ENCODE measurements around the gene CUL3.

The CUL3 gene

GRCh38 chr2:224579411-224579810 lies 5.8 kb downstream of the CUL3 start:
- no peak for DNase-seq

- DNase-seq, result no peak
Measured at GRCh38 chr2:224577541-224577940, 7.6 kb downstream of the CUL3 start.

- no peak for DNase-seq
Measured at GRCh38 chr2:224576088-224576715, 9.0 kb downstream of the CUL3 start.

DNA sequence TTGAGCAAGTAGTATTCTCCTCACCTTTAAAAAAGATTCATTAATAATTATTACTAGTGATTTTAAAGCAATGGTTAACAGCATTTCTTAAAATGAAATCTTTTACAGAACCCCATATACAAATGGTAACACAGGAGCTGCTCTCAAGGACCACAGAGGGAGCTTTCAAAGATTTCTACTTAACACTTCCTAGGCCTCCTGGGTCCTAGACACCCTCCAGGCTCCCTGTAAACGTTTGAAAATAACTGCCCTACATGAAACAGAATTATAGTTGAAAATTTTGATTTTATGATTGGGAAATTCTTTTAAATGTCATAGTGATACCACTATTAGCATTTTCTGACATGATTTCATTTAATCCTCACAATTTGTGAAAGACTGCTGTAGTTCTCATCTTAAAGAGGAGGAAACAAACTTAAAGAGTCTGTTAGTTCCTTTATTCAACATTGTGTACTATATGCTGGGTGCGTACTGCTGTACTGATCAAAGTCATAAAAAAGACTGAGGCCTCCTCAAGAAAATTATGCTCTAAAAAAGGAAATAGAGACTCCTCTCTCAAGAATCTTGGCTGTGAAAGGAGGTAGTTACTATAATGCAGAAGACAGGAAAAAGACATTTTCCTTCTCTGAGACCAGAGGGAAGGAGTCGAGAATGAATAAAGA lies 10.6 kb downstream of the CUL3 start:
- DNase-seq, result no peak

- DNase-seq, result no peak
Measured at GRCh38 chr2:224573724-224574123, 11.4 kb downstream of the CUL3 start.

DNA sequence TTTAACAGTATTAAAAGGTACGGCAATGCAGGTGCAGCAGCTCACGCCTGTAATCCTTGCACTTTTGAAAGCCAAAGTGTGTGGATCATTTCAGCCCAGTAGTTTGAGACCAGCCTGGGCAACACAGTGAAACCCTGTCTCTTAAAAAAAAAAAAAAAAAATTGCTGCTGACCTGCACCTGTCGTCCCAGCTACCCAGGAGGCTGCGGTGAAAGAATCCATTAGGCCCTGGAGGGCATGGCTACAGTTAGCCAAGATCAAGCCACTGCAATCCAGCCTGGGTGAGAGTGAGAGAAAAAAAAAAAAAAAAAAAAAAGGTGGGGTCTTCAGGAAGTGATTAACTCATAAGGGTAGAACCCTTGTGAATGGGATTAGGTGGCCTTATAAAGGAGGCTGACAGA lies 12.8 kb downstream of the CUL3 start:
- DNase-seq, result no peak

DNA sequence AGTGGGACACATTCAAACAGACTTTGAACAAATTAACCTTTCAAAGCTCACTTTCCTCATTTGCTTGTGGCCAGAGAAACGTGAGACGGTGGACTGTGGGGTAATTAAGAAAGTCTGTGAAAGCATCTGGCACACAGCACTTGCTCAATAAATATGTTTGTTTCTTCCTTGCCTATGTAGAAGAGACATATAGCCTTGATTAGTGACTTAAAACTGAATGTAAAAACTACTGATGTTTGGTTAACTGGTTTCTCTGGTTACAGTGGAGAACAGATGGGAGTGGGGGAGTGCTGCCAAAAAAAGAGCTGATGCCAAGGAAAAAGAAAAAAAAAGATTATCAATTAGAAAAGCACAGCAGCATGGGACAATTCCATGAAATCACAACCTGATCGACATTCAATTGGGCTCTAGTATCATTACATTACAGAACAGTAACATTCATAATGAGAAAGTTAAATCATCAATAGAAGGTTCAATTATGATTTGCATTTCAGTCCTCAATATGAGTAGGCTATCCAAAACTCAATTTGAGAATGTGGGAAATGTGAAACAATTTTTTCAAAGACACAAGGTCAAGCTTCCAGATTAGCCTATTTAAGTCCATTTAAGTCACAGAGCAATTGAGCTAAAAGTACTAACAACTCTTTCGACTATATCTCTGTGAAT lies 14.7 kb downstream of the CUL3 start:
- no peak for DNase-seq

DNA sequence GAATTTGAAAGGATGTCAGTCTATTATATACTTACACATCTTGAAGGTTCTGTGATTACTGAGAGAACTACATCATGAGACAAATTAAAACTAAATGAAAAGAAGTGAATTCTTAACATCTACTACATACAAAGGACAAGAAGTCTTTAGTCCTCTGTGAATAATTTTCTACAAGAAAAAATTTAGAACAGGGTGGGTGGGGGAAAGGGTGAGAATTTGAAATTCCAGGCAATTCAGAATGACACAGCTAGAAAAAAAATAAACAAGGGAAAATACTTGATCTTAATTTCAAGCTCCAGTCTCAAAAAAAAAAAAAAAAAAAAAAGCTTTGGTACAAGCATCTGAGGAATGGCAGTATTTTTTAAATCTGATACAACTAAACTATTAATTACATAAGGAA lies 15.5 kb downstream of the CUL3 start:
- no peak for DNase-seq

DNA sequence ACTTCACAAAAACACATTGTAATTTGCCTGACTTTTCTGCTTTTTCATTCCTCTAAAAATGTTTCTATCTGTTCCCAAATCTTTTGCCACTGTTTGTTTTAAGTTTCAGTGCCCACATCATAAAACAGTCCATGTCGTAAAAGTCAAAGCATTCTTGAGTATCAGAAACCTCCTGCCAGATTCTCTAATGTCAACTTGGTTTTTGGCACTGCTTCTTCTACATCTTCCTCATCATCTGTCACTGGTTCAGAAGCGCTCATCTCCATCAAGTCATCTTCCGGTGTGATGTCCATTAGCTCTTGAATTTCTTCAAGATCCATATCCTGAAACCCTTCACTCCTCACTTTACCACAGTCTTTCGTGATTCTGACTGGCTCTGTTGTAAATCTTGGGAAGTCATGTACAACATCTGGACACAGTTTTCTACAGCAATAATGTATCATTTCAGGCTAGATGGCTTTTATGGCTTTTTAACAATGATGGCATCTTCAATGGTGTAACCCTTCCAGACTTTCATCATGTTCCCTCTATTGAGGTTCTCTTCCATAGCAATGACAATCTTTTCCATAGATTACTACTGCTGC lies 19.6 kb downstream of the CUL3 start:
- DNase-seq, result no peak

DNA sequence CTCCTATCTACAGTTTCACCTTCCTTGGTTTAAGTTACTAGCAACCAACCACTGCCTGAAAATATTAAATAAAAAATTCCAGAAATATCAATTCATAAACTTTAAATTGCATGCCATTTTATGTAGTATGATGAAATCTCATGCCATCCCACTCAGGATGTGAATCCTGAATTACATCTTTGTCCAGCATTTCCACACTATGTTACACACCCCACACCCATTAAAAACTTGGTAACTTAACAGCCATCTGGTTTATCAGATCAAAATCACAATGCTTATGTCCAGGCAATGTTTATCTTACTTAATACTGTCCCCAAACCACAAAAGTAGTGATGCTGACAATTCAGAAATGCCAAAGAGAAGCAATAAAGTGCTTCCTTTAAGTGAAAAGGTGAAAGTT lies 21.6 kb downstream of the CUL3 start:
- no peak for DNase-seq

DNA sequence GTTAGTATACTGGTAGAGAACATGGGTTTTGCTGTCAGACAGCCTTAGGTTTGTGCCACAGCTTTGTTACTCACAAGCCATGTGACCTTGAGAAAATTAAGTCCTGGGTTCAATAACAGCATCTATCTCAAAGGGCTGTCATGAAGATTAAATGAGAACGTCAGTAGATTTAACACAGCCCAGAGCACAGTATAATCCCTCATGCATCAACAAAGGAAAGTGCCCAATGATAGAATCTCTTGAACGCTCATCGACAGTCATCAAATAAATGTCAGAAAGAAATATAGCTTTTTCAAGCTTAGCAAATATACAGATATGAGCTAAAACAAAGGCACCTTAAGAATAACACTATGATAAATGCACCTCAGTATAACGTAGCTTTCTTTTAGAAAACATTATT lies 22.3 kb downstream of the CUL3 start:
- no peak for DNase-seq

DNA sequence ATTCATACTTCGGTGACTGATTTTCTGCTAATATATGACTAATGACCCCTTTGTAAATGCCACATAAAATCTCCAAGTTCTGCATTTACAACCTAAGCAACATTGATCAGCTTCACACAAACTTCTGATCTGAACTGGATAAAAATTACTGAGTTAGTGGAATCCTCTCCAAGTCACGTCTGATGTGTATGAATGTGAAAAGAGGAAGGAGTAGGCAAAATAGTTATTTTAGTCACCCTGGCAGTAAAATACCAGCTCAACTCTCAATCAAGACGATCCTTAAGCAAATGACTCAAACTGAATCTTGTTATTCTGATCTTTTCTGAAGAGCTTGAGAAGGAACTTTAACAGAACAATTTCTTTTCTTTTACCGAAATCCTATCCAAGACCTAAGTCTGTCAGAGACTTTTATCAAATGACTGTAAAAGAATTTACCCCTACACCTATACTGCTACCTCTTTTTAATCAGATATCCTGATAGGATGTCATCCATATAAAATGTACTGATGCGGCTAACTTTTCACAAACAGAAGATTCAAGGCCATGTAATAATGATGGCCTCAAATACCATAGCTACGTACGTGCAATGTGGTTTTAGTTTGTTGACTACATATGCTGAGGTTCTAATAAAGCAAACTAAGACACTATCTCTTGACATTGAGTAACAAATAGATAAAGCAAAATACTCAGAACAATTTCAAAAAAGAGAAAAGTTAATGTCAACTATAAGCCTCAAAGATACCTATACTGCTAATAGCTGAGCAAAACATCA lies 23.7 kb downstream of the CUL3 start:
- no peak for DNase-seq

- DNase-seq, result no peak
Measured at GRCh38 chr2:224560549-224560948, 24.6 kb downstream of the CUL3 start.

DNA sequence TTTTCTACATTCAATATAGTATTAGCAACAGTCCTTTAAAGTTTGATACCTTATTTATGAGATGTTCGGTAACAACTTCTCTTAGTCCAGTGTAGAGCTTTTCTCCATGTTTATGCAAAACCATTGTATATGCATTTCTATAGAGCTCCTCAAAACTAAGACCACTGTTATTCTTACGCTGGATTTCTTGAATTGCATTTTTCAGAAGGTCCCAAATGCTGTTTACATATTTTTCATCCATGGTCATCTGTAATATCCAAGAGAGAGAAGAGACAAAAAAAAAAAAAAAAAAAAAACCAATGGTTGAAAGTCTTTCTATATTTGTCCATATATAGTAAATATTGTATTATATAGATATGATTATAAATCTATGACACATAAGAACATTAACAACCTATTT lies 27.6 kb downstream of the CUL3 start:
- no peak for DNase-seq

DNA sequence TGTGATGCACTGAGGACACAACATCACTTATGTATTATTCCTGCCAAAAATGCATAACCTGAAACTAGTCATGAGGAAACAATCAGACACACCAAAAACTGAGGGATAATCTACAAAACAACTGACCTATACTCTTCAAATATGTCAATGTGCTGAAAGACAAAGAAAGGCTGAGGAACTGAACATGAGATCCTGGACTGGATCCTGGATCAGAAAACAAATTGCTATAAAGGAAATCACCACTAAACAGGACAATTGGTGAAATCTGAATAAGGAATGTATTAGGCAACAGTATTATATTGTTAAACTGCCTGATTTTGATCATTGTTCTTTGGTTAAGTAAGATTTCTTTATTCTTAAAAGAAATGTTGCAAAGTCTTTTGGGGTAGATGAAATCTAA lies 28.8 kb downstream of the CUL3 start:
- no peak for DNase-seq

GRCh38 chr2:224555823-224556366 lies 29.3 kb downstream of the CUL3 start:
- no peak for DNase-seq

DNA sequence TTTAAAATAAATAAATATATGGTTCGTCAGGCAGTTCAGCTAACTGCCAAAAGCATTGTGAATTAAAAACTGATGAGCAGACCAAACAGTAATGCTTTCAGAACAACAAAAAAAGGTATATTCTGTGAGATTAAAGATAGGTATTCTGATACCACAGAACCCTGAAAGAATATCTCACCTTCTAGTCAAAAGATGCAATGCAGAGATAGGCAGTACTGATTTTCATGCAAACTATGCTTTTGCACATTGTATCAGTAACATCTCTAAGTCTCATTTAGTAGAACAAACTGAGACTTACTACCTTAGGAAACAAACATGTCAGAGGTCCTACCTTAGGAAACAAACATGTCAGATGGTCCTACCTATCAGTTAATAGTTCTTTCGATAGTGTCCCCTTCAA lies 32.4 kb downstream of the CUL3 start:
- DNase-seq, result no peak

DNA sequence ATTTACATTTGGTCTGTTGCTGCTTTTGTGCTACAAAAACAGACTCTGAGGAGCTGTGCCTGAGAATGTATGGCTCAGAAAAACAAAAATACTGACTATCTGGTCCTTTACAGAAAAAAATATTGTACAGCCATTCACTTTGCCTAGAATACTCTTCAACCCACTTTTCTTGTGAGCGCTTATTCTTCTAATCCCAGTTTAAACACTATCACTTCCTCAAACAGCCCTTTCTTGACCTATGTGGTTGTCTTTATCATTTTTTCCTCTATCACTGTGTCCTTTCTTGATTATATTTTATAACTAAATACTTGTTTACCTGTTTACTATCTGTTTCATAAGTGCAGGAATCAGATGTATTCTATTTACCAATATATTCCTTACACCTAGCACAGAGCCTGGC lies 33.5 kb downstream of the CUL3 start:
- DNase-seq, result no peak

GRCh38 chr2:224546926-224547325 lies 38.2 kb downstream of the CUL3 start:
- DNase-seq, result no peak

GRCh38 chr2:224545884-224546644 lies 39.1 kb downstream of the CUL3 start:
- no peak for DNase-seq

GRCh38 chr2:224543939-224544338 lies 41.2 kb downstream of the CUL3 start:
- DNase-seq, result no peak

- no peak for DNase-seq
Measured at GRCh38 chr2:224538561-224539138, 46.5 kb downstream of the CUL3 start.

Data from CD4-positive, alpha-beta T cell treated with Interleukin-1 beta for 1 hour (primary cell).